Stimulated activated CD4-positive, alpha-beta T cell treated with anti-CD3 and anti-CD28 coated beads, Interleukin-2, amount 100 ng/mL, for 4 hours (primary cell): ENCODE measurements around the gene DNAJC24.
"Not testable (repeated sequence)": the region's sequence is repeated elsewhere in the genome, so short reads cannot be mapped to it uniquely, and the experiment has no call there.

Experiments
- DNase-seq: peaks from one replicate; pipeline ENCODE4 v3.0.0-alpha.2; 2020; ENCODE audit warnings: low read depth

The DNAJC24 gene

GRCh38 chr11:31369348-31370329 is at the start of gene DNAJC24, which contains the start of gene DCDC1:
Gene DNAJC24 (plus strand): TSS chr11:31369860. CDS start chr11:31370749, 889 bp downstream.
Gene DCDC1 (minus strand): TSS chr11:31369739. CDS start chr11:31328280, 41,459 bp downstream.
- peak; percentile 89 for DNase-seq

- DNase-seq = not testable (repeated sequence)
Observed at GRCh38 chr11:31321494-31321893, 48.2 kb upstream of the DNAJC24 start.

GRCh38 chr11:31323145-31323544 is 46.5 kb upstream of the DNAJC24 start:
- DNase-seq = no peak

GRCh38 chr11:31325160-31325559 is 44.5 kb upstream of the DNAJC24 start:
- DNase-seq = no peak

- DNase-seq = no peak
Observed at GRCh38 chr11:31326470-31327148, 43.1 kb upstream of the DNAJC24 start.

GRCh38 chr11:31327417-31327816 is 42.2 kb upstream of the DNAJC24 start:
- no peak for DNase-seq

- DNase-seq = no peak
Observed at GRCh38 chr11:31328697-31329096, 41.0 kb upstream of the DNAJC24 start.

- no peak for DNase-seq
Observed at GRCh38 chr11:31337806-31338205, 31.9 kb upstream of the DNAJC24 start.

- no peak for DNase-seq
Observed at GRCh38 chr11:31340903-31341572, 28.6 kb upstream of the DNAJC24 start.

- DNase-seq = no peak
Observed at GRCh38 chr11:31351168-31351567, 18.5 kb upstream of the DNAJC24 start.

- DNase-seq = no peak
Observed at GRCh38 chr11:31355131-31355530, 14.5 kb upstream of the DNAJC24 start.

- DNase-seq = no peak
Observed at GRCh38 chr11:31355817-31356216, 13.8 kb upstream of the DNAJC24 start.

GRCh38 chr11:31361743-31362142 is 7.9 kb upstream of the DNAJC24 start:
- DNase-seq = no peak

- DNase-seq = no peak
Observed at GRCh38 chr11:31366795-31367194, 2.9 kb upstream of the DNAJC24 start.

GRCh38 chr11:31375879-31376278 is 6.2 kb downstream of the DNAJC24 start:
- no peak for DNase-seq

- no peak for DNase-seq
Observed at GRCh38 chr11:31383116-31383515, 13.5 kb downstream of the DNAJC24 start.

GRCh38 chr11:31387379-31387778 is 17.7 kb downstream of the DNAJC24 start:
- DNase-seq = no peak

GRCh38 chr11:31397239-31397834 is 27.7 kb downstream of the DNAJC24 start:
- no peak for DNase-seq

- DNase-seq = no peak
Observed at GRCh38 chr11:31404614-31405013, 35.0 kb downstream of the DNAJC24 start.

- DNase-seq = no peak
Observed at GRCh38 chr11:31408201-31408600, 38.5 kb downstream of the DNAJC24 start.

- DNase-seq = no peak
Observed at GRCh38 chr11:31412946-31413345, 43.3 kb downstream of the DNAJC24 start.

- no peak for DNase-seq
Observed at GRCh38 chr11:31414338-31414737, 44.7 kb downstream of the DNAJC24 start.
